WTC11 (cell line): ENCODE data around the gene METTL15. TPM values are rescaled to one million over a fixed set of nuclear protein-coding genes. Genes with fewer than 3 reads are reported as not detected.
"Not testable (repeated sequence)": the region's sequence is repeated elsewhere in the genome, so short reads cannot be mapped to it uniquely, and the experiment has no call there.

ENCODE experiments used
- ATAC-seq: fragments of 200-7000 bp; cut with Tn5 transposase; 2 replicates; pipeline ENCODE4 v1.10.0; 2021; ENCODE audit warnings: mild to moderate bottlenecking, moderate library complexity
- CTCF ChIA-PET: fragments of 300-600 bp; sonication (Branson Sonifier 250); formaldehyde crosslinking; loops from one replicate; lab custom pipeline; 2021; ENCODE audit warnings: antibody characterized with exemption; lab: Charles Lee
- POLR2A ChIA-PET: fragments of 350-600 bp; sonication (Branson Sonifier 250); formaldehyde crosslinking; loops from one replicate; lab custom pipeline; 2021; ENCODE audit warnings: antibody characterized with exemption; lab: Charles Lee
- DNase-seq: peaks from one replicate; pipeline ENCODE4 v3.0.0; 2021; ENCODE audit warnings: low spot score
- H3K27ac Mint-ChIP-seq: 2 replicates; pipeline ENCODE4 v1.8.0; 2021; ENCODE audit warnings: mixed read lengths
- H3K27me3 Mint-ChIP-seq: 2 replicates; pipeline ENCODE4 v1.8.0; 2021; ENCODE audit warnings: low read depth, mild to moderate bottlenecking, moderate library complexity, mixed read lengths
- H3K36me3 Mint-ChIP-seq: 2 replicates; pipeline ENCODE4 v1.8.0; 2021; ENCODE audit warnings: mixed read lengths
- H3K4me1 Mint-ChIP-seq: 2 replicates; pipeline ENCODE4 v1.8.0; 2022; ENCODE audit warnings: mixed read lengths
- H3K4me3 Mint-ChIP-seq: 2 replicates; pipeline ENCODE4 v1.8.0; 2021; ENCODE audit warnings: mild to moderate bottlenecking, moderate library complexity, mixed read lengths
- H3K9me3 Mint-ChIP-seq: 2 replicates; pipeline ENCODE4 v1.8.0; 2021; ENCODE audit warnings: mixed read lengths
- ATF3 ChIP-seq: sonication (generic); formaldehyde crosslinking; conservative IDR thresholded peaks from 2 replicates; pipeline ENCODE4 v1.8.1; 2022; ENCODE audit warnings: mild to moderate bottlenecking, missing genetic modification reagents
- ELF4 ChIP-seq: sonication (generic); formaldehyde crosslinking; IDR thresholded peaks from 2 replicates; pipeline ENCODE4 v1.8.1; 2022; ENCODE audit warnings: low read depth, mild to moderate bottlenecking, moderate library complexity, missing genetic modification reagents
- ESRRA ChIP-seq: sonication (generic); formaldehyde crosslinking; IDR thresholded peaks from 2 replicates; pipeline ENCODE4 v1.8.1; 2022; ENCODE audit warnings: mild to moderate bottlenecking, missing genetic modification reagents, borderline replicate concordance
- GABPB1 ChIP-seq: sonication (generic); formaldehyde crosslinking; IDR thresholded peaks from 2 replicates; pipeline ENCODE4 v1.8.1; 2023; ENCODE audit warnings: mild to moderate bottlenecking, missing genetic modification reagents
- GRHL2 ChIP-seq: fragments of 250-450 bp; sonication (Bioruptor Pico); IDR thresholded peaks from 2 replicates; pipeline ENCODE4 v1.8.0; 2022; ENCODE audit warnings: mild to moderate bottlenecking, moderate library complexity; ENCODE audit not compliant: insufficient replicate concordance, severe bottlenecking
- GTF2I ChIP-seq: fragments of 250-450 bp; sonication (Bioruptor Pico); conservative IDR thresholded peaks from 2 replicates; pipeline ENCODE4 v1.4.0; 2021; ENCODE audit warnings: mild to moderate bottlenecking
- HMGXB4 ChIP-seq: sonication (generic); formaldehyde crosslinking; IDR thresholded peaks from 2 replicates; pipeline ENCODE4 v1.8.1; 2023; ENCODE audit warnings: mild to moderate bottlenecking, moderate library complexity, missing genetic modification reagents
- KAT7 ChIP-seq: sonication (generic); formaldehyde crosslinking; IDR thresholded peaks from 2 replicates; pipeline ENCODE4 v1.8.1; 2023; ENCODE audit warnings: missing genetic modification reagents, mild to moderate bottlenecking, borderline replicate concordance
- NFE2L1 ChIP-seq: sonication (generic); formaldehyde crosslinking; IDR thresholded peaks from 2 replicates; pipeline ENCODE4 v1.8.1; 2023; ENCODE audit warnings: missing genetic modification reagents
- OVOL2 ChIP-seq: fragments of 250-450 bp; sonication (Bioruptor Pico); IDR thresholded peaks from 2 replicates; pipeline ENCODE4 v1.9.0; 2021; ENCODE audit warnings: mild to moderate bottlenecking, borderline replicate concordance
- SMAD4 ChIP-seq: sonication (generic); formaldehyde crosslinking; IDR thresholded peaks from 2 replicates; pipeline ENCODE4 v1.8.0; 2022; ENCODE audit warnings: mild to moderate bottlenecking, missing genetic modification reagents
- TEAD1 ChIP-seq: sonication (generic); formaldehyde crosslinking; IDR thresholded peaks from 2 replicates; pipeline ENCODE4 v1.8.0; 2022; ENCODE audit warnings: mild to moderate bottlenecking, missing genetic modification reagents
- TEAD4 ChIP-seq: sonication (generic); formaldehyde crosslinking; IDR thresholded peaks from 2 replicates; pipeline ENCODE4 v1.8.0; 2022; ENCODE audit warnings: mild to moderate bottlenecking, missing genetic modification reagents
- ZBTB21 ChIP-seq: sonication (generic); formaldehyde crosslinking; IDR thresholded peaks from 2 replicates; pipeline ENCODE4 v1.8.1; 2023; ENCODE audit warnings: mild to moderate bottlenecking, missing genetic modification reagents, borderline replicate concordance
- ZNF121 ChIP-seq: sonication (generic); formaldehyde crosslinking; IDR thresholded peaks from 2 replicates; pipeline ENCODE4 v1.8.0; 2023; ENCODE audit warnings: missing genetic modification reagents
- total RNA-seq: library from RNA; stranded (reverse); gene quantifications from 3 replicates; pipeline ENCODE4 v1.2.3, GENCODE V29; 2021
- TF ChIP-seq, protein P1 (sequence below): fragments of 250-450 bp; sonication (Bioruptor Pico); IDR thresholded peaks from 2 replicates; pipeline ENCODE4 v1.9.0; 2021; ENCODE audit warnings: moderate library complexity, mild to moderate bottlenecking, inconsistent platforms, borderline replicate concordance
- TF ChIP-seq, protein P2 (sequence below): fragments of 250-450 bp; sonication (Bioruptor Pico); IDR thresholded peaks from 2 replicates; pipeline ENCODE4 v2.1.2; 2022; ENCODE audit warnings: mild to moderate bottlenecking, moderate library complexity
- TF ChIP-seq, protein P3 (sequence below): sonication (generic); formaldehyde crosslinking; IDR thresholded peaks from 2 replicates; pipeline ENCODE4 v1.8.1; 2022; ENCODE audit warnings: low read depth, missing genetic modification reagents, borderline replicate concordance
- TF ChIP-seq, protein P4 (sequence below): fragments of 250-450 bp; sonication (Bioruptor Pico); conservative IDR thresholded peaks from 2 replicates; pipeline ENCODE4 v1.9.0; 2021; ENCODE audit warnings: mild to moderate bottlenecking

Gene METTL15
- total RNA-seq, 1 experiment from 2014 or later, result 13.2 TPM

DNA sequence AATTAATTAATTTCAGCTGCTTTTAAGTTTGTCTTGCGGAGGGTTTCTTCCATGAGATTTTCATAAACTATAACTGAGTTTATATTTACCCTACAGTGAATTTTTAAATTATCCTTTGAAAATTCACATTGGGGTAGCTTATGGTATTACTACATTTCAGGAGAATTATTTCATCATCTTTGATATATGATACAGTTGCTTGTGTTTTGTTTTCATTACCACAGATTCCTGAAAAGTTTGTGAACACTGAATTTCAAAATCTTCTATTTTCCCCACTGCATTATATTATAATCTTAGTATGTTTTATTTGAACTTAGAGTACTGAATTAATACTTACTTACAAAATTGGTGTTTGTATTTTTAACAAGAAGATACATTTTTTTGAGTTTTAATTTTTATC lies 24.4 kb downstream of the METTL15 start:
- Mint-ChIP-seq H3K27me3 (no peaks in the 10 kb centered on the region), H3K4me3 (no peak overlapping the region), H3K36me3 (peaks cover 50% of the 10 kb centered on the region), H3K4me1 (peaks cover 27% of the 10 kb centered on the region), H3K27ac (no peak overlapping the region), H3K9me3 (peaks cover 46% of the 10 kb centered on the region)
- CTCF ChIA-PET, result no interaction called here
- TF ChIP-seq, protein P1, sequence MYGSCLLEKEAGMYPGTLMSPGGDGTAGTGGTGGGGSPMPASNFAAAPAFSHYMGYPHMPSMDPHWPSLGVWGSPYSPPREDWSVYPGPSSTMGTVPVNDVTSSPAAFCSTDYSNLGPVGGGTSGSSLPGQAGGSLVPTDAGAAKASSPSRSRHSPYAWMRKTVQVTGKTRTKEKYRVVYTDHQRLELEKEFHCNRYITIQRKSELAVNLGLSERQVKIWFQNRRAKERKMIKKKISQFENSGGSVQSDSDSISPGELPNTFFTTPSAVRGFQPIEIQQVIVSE (CRISPR knock-in tag), result no peak
- TF ChIP-seq ESRRA, result no peak
- no peak for TF ChIP-seq GTF2I (CRISPR knock-in tag)
- TF ChIP-seq KAT7, result no peak
- TF ChIP-seq ZBTB21 (CRISPR knock-in tag), result no peak
- POLR2A ChIA-PET, result interaction anchor here (0.6 kb wide), 1 partner anchor 26 kb away, joined by 3 read pairs; no protein-coding TSS in a partner anchor
- DNase-seq (no peak), ATAC-seq (no peak)

DNA sequence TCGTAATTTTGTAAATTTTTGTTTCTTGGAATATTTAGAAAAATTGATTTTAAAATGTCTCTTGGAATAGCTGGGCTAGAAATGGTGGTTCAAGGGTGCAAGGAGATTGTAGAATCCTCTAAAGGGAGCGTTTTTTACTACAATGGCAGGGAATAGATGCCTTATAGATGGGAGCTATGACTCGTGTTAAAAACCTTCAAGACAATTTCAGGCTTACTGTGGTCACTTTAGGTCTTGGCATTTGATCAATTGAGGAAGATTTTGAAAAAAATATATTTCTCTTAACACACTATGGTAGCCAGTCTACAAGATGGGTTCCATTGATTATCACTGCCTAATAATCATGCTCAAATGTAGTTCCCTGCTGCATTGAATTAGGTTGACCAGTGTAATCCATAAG lies 25.0 kb downstream of the METTL15 start:
- H3K4me1 Mint-ChIP-seq, result peaks cover 24% of the 10 kb centered on the region
- DNase-seq (no peak), ATAC-seq (no peak)
- H3K36me3 Mint-ChIP-seq, result peaks cover 56% of the 10 kb centered on the region
- H3K4me3 Mint-ChIP-seq, result no peak overlapping the region
- H3K9me3 Mint-ChIP-seq, result peaks cover 52% of the 10 kb centered on the region
- TF ChIP-seq GABPB1 (CRISPR knock-in tag) (no peak), NFE2L1 (CRISPR knock-in tag) (no peak), TEAD4 (CRISPR knock-in tag) (no peak), ATF3 (CRISPR knock-in tag) (no peak), ZNF121 (CRISPR knock-in tag) (no peak)
- TF ChIP-seq, protein P2, sequence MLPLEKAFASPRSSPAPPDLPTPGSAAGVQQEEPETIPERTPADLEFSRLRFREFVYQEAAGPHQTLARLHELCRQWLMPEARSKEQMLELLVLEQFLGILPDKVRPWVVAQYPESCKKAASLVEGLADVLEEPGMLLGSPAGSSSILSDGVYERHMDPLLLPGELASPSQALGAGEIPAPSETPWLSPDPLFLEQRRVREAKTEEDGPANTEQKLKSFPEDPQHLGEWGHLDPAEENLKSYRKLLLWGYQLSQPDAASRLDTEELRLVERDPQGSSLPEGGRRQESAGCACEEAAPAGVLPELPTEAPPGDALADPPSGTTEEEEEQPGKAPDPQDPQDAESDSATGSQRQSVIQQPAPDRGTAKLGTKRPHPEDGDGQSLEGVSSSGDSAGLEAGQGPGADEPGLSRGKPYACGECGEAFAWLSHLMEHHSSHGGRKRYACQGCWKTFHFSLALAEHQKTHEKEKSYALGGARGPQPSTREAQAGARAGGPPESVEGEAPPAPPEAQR (CRISPR knock-in tag), result no peak
- no peaks in the 10 kb centered on the region for H3K27me3 Mint-ChIP-seq
- POLR2A ChIA-PET, result interaction anchor here (0.6 kb wide), 1 partner anchor 27 kb away, joined by 3 read pairs; no protein-coding TSS in a partner anchor
- CTCF ChIA-PET, result no interaction called here
- H3K27ac Mint-ChIP-seq, result no peak overlapping the region

DNA sequence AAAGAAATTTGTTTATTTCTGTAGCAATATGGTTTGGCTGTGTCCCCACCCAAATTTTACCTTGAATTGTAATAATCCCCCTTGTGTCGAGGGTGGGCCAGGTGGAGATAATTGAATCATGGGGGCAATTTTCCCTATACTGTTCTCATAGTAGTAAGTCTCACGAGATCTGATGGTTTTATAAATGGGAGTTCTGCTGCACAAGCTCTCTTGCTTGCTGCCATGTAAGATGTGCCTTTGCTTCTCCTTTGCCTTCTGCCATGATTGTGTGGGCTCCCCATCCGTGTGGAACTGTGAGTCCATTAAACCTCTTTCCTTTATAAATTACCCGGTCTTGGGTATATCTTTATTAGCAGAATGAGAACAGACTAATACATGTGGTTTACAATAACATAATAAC lies 28.0 kb downstream of the METTL15 start:
- Mint-ChIP-seq H3K4me1 (peaks cover 12% of the 10 kb centered on the region), H3K9me3 (peaks cover 82% of the 10 kb centered on the region), H3K36me3 (peaks cover 86% of the 10 kb centered on the region)
- POLR2A ChIA-PET, CTCF ChIA-PET, H3K4me3 Mint-ChIP-seq, H3K27ac Mint-ChIP-seq, DNase-seq, ATAC-seq, H3K27me3 Mint-ChIP-seq: not testable (repeated sequence)

DNA sequence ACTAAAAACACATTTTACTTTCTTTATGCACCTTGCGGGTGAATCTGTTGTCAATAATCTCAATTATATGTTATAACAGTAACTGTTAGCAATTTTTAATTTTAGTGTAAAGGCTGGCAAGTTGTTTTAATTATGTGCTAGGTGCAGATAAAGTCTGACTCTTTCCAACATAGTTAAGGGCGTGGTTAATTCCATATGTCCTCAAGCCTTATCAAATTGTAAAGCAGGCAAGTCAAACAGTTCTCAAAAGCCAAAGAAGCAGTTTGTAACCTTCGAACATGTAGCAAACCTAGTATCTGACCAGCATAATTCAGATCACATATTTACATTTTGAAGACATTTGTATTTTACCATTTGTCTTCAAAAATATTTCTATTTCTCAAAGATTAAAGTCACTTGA lies 29.2 kb downstream of the METTL15 start:
- no peak overlapping the region for H3K27ac Mint-ChIP-seq
- POLR2A ChIA-PET, result no interaction called here
- peaks cover 2% of the 10 kb centered on the region for H3K4me1 Mint-ChIP-seq
- TF ChIP-seq ELF4 (CRISPR knock-in tag), result no peak
- TF ChIP-seq, protein P3, sequence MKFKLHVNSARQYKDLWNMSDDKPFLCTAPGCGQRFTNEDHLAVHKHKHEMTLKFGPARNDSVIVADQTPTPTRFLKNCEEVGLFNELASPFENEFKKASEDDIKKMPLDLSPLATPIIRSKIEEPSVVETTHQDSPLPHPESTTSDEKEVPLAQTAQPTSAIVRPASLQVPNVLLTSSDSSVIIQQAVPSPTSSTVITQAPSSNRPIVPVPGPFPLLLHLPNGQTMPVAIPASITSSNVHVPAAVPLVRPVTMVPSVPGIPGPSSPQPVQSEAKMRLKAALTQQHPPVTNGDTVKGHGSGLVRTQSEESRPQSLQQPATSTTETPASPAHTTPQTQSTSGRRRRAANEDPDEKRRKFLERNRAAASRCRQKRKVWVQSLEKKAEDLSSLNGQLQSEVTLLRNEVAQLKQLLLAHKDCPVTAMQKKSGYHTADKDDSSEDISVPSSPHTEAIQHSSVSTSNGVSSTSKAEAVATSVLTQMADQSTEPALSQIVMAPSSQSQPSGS (CRISPR knock-in tag), result no peak
- TF ChIP-seq ESRRA, result no peak
- TF ChIP-seq OVOL2 (CRISPR knock-in tag), result no peak
- no peak for TF ChIP-seq GRHL2 (CRISPR knock-in tag)
- no peak for TF ChIP-seq TEAD1 (CRISPR knock-in tag)
- no peak for TF ChIP-seq SMAD4 (CRISPR knock-in tag)
- TF ChIP-seq GABPB1 (CRISPR knock-in tag), result no peak
- TF ChIP-seq, protein P4, sequence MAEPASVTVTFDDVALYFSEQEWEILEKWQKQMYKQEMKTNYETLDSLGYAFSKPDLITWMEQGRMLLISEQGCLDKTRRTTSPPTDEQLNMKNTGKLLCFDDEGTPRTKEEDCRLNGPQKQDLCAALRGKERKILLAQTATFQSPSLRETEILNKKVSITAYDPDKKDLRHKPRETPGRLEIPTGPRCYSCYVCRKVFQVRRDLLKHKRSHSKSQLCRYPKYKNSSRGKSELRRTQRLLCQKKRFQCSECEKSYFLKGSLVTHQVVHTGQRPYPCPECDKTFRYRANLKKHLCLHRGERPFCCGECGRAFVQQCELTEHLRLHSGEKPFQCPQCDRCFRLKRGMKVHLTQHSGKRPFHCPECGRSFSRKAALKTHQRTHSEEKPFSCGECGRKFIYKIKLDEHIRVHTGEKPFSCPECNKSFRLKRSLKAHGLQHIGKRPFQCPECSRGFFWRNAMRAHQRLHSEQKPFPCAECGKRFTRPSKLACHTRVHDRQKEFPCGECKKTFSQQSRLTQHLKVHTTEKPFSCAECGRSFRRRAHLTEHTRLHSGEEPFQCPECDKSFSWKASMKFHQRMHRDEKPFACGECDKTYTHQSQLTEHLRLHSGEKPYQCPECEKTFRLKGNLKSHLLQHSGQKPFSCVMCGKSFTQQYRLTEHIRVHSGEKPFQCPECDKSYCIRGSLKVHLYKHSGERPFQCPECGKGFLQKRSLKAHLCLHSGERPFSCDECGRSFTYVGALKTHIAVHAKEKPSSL (CRISPR knock-in tag), result no peak
- no peak for TF ChIP-seq HMGXB4 (CRISPR knock-in tag)
- TF ChIP-seq TEAD4 (CRISPR knock-in tag), result no peak
- TF ChIP-seq, all 79 proteins: peak for 0
- DNase-seq (no peak), ATAC-seq (no peak)
- Mint-ChIP-seq H3K27me3 (peaks cover 8% of the 10 kb centered on the region), H3K36me3 (peaks cover 92% of the 10 kb centered on the region), H3K9me3 (peaks cover 89% of the 10 kb centered on the region), H3K4me3 (no peak overlapping the region)
- CTCF ChIA-PET, result no interaction called here
